Neural progenitor cell (in vitro differentiated cells): ENCODE data around the gene METTL23. TPM values are rescaled to one million over a fixed set of nuclear protein-coding genes. Genes with fewer than 3 reads are reported as not detected.

ENCODE experiments used
- DNase-seq: peaks from one replicate; pipeline ENCODE4 v3.0.0-alpha.2; 2016; ENCODE audit warnings: low spot score
- H2AFZ ChIP-seq: fragments of 200-600 bp; sonication (generic); replicated peaks from 2 replicates; pipeline ENCODE4 v1.6.1; 2016; ENCODE audit warnings: antibody characterized with exemption
- H3F3A ChIP-seq: fragments of 200-600 bp; sonication (generic); 2 replicates; pipeline ENCODE4 v1.6.1; 2016; ENCODE audit warnings: antibody characterized with exemption, low read depth
- H3K27ac ChIP-seq: fragments of 200-600 bp; sonication (generic); 2 replicates; pipeline ENCODE4 v1.5.1; 2016; ENCODE audit warnings: mild to moderate bottlenecking
- H3K27me3 ChIP-seq: fragments of 200-600 bp; sonication (generic); 2 replicates; pipeline ENCODE4 v1.6.1; 2016; ENCODE audit warnings: mild to moderate bottlenecking, moderate library complexity
- H3K36me3 ChIP-seq: fragments of 200-600 bp; sonication (generic); 2 replicates; pipeline ENCODE4 v1.5.1; 2016
- H3K4me1 ChIP-seq: fragments of 200-600 bp; sonication (generic); 2 replicates; pipeline ENCODE4 v1.6.1; 2016; ENCODE audit warnings: mixed run types
- H3K4me2 ChIP-seq: fragments of 200-600 bp; sonication (generic); 2 replicates; pipeline ENCODE4 v1.6.1; 2016
- H3K4me3 ChIP-seq: fragments of 200-600 bp; sonication (generic); 2 replicates; pipeline ENCODE4 v1.5.1; 2016
- H3K79me2 ChIP-seq: fragments of 200-600 bp; sonication (generic); 2 replicates; pipeline ENCODE4 v1.6.1; 2016; ENCODE audit warnings: low read depth
- H3K9ac ChIP-seq: fragments of 200-600 bp; sonication (generic); 2 replicates; pipeline ENCODE4 v1.6.1; 2016
- H3K9me3 ChIP-seq: fragments of 200-600 bp; sonication (generic); 2 replicates; pipeline ENCODE4 v1.5.1; 2016; ENCODE audit warnings: low read depth
- H4K20me1 ChIP-seq: fragments of 200-600 bp; sonication (generic); 2 replicates; pipeline ENCODE4 v1.6.1; 2016; ENCODE audit warnings: low read depth
- H3K27ac Mint-ChIP-seq: 3 replicates; pipeline ENCODE4 v1.8.0; 2021; ENCODE audit warnings: mixed read lengths
- H3K27me3 Mint-ChIP-seq: 2 replicates; pipeline ENCODE4 v1.8.0; 2022; ENCODE audit warnings: low read depth, mild to moderate bottlenecking, inconsistent platforms, moderate library complexity, mixed read lengths; ENCODE audit not compliant: insufficient read depth
- H3K36me3 Mint-ChIP-seq: 3 replicates; pipeline ENCODE4 v1.8.0; 2021; ENCODE audit warnings: mixed read lengths
- H3K4me1 Mint-ChIP-seq: 3 replicates; pipeline ENCODE4 v1.8.0; 2021; ENCODE audit warnings: mixed read lengths
- H3K4me3 Mint-ChIP-seq: 3 replicates; pipeline ENCODE4 v1.8.0; 2021; ENCODE audit warnings: mild to moderate bottlenecking, moderate library complexity, mixed read lengths
- H3K9me3 Mint-ChIP-seq: 3 replicates; pipeline ENCODE4 v1.8.0; 2020; ENCODE audit warnings: mixed read lengths
- EZH2 ChIP-seq: fragments of 200-600 bp; sonication (generic); IDR thresholded peaks from 2 replicates; pipeline ENCODE4 v1.6.1; 2017; ENCODE audit warnings: antibody characterized with exemption, mild to moderate bottlenecking, moderate library complexity
- EZH2phosphoT487 ChIP-seq: fragments of 200-600 bp; sonication (generic); IDR thresholded peaks from 2 replicates; pipeline ENCODE4 v1.6.1; 2017; ENCODE audit warnings: antibody characterized with exemption
- total RNA-seq: library from RNA; depleted of rRNA; stranded (reverse); fragments of >200 nt; gene quantifications from 2 replicates; pipeline ENCODE4 v1.2.3, GENCODE V29; 2015; ENCODE audit warnings: low replicate concordance
- TF ChIP-seq, protein P1 (sequence below): fragments of 200-600 bp; sonication (generic); IDR thresholded peaks from 2 replicates; pipeline ENCODE4 v1.5.1; 2017; ENCODE audit warnings: antibody characterized with exemption, mild to moderate bottlenecking

METTL23 gene
- total RNA-seq, 1 donor from 2014 or later, result 38.1 TPM

DNA sequence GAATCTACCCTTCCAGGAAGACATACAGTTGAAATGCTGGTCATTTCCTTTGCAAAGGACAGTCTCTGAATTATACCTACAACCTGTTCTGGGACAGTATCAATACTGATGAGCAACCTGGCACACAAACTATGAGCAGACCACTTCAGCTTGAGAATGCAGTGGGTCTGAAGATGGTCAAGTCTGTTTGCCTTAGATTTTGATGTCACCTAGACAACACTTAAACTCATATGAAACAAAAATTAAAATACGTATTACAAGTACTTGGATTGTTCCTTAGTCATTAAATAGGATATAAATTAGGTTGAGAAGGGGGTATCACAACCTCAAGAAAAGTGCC is 6.9 kb downstream of the METTL23 start:
- H3K9me3 Mint-ChIP-seq, result no peaks in the 10 kb centered on the region
- peak overlapping the region; percentile 17 for H3K4me3 Mint-ChIP-seq
- no peaks in the 10 kb centered on the region for H3K9me3 ChIP-seq
- peaks cover 80% of the 10 kb centered on the region for H3K79me2 ChIP-seq
- H3K27me3 ChIP-seq, result no peaks in the 10 kb centered on the region
- H3K9ac ChIP-seq, result no peak overlapping the region
- H3K36me3 ChIP-seq, result peaks cover 34% of the 10 kb centered on the region
- H3F3A ChIP-seq, result peaks cover 77% of the 10 kb centered on the region
- peaks cover 8% of the 10 kb centered on the region for H3K27me3 Mint-ChIP-seq
- no peak overlapping the region for H2AFZ ChIP-seq
- no peak for DNase-seq
- H3K4me3 ChIP-seq, result peak overlapping the region; percentile 90
- peak overlapping the region; percentile 3 for H3K27ac ChIP-seq
- peaks cover 37% of the 10 kb centered on the region for H3K4me1 Mint-ChIP-seq
- H3K27ac Mint-ChIP-seq, result no peak overlapping the region
- H4K20me1 ChIP-seq, result peaks cover 46% of the 10 kb centered on the region
- peaks cover 28% of the 10 kb centered on the region for H3K36me3 Mint-ChIP-seq
- TF ChIP-seq, protein P1, sequence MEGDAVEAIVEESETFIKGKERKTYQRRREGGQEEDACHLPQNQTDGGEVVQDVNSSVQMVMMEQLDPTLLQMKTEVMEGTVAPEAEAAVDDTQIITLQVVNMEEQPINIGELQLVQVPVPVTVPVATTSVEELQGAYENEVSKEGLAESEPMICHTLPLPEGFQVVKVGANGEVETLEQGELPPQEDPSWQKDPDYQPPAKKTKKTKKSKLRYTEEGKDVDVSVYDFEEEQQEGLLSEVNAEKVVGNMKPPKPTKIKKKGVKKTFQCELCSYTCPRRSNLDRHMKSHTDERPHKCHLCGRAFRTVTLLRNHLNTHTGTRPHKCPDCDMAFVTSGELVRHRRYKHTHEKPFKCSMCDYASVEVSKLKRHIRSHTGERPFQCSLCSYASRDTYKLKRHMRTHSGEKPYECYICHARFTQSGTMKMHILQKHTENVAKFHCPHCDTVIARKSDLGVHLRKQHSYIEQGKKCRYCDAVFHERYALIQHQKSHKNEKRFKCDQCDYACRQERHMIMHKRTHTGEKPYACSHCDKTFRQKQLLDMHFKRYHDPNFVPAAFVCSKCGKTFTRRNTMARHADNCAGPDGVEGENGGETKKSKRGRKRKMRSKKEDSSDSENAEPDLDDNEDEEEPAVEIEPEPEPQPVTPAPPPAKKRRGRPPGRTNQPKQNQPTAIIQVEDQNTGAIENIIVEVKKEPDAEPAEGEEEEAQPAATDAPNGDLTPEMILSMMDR, result no peak
- TF ChIP-seq EZH2phosphoT487, result no peak
- TF ChIP-seq EZH2, result no peak
- peaks cover 22% of the 10 kb centered on the region for H3K4me1 ChIP-seq
- H3K4me2 ChIP-seq, result peak overlapping the region; percentile 98

DNA sequence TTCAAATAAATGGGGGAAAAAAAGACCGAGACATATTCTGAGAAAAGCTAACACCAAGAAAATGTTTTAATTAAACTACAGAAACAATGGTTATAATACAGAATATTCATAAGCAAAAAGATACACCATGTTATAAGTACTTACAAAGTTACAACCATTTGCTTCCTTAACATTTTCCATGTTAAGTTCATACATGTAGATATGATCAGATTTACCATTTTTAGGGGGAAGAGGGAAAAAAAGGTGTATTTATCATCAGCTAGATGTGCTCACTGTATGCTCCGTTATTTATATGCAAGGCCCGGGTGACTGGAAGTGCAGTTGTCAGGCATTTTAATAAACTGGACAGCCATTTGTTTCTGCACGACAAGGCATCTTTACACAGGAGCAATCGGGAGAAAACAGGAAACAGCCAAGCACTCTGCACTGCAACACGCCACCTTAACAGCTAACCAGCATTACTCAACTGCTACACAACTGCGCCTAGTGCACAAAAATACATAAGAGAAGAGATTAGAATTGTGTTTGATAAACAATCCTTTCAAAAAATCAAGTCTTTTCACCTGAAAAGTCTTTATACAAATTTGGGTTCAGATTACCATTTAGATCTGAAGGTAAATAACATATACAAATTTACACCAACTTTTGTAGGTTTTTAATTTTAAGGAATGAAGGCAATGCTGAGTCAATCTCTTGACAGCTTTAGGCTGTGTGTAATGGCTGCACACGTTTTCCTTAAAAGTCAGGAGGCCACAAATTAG is 7.6 kb downstream of the METTL23 start:
- TF ChIP-seq EZH2 (no peak), EZH2phosphoT487 (no peak)
- TF ChIP-seq, protein P1, result no peak
- Histone ChIP-seq H3K4me2 (peak overlapping the region; percentile 98), H4K20me1 (peaks cover 46% of the 10 kb centered on the region), H3K27ac (peak overlapping the region; percentile 3), H2AFZ (no peak overlapping the region), H3K4me3 (peak overlapping the region; percentile 90), H3K36me3 (peaks cover 34% of the 10 kb centered on the region), H3K4me1 (peaks cover 27% of the 10 kb centered on the region), H3K9me3 (no peaks in the 10 kb centered on the region), H3K79me2 (peaks cover 80% of the 10 kb centered on the region), H3K27me3 (no peaks in the 10 kb centered on the region), H3F3A (peaks cover 75% of the 10 kb centered on the region), H3K9ac (peak overlapping the region; percentile 63)
- DNase-seq, result no peak
- H3K27me3 Mint-ChIP-seq, result peaks cover 4% of the 10 kb centered on the region
- H3K27ac Mint-ChIP-seq, result no peak overlapping the region
- peaks cover 28% of the 10 kb centered on the region for H3K36me3 Mint-ChIP-seq
- no peaks in the 10 kb centered on the region for H3K9me3 Mint-ChIP-seq
- H3K4me3 Mint-ChIP-seq, result peak overlapping the region; percentile 99
- peaks cover 43% of the 10 kb centered on the region for H3K4me1 Mint-ChIP-seq

DNA sequence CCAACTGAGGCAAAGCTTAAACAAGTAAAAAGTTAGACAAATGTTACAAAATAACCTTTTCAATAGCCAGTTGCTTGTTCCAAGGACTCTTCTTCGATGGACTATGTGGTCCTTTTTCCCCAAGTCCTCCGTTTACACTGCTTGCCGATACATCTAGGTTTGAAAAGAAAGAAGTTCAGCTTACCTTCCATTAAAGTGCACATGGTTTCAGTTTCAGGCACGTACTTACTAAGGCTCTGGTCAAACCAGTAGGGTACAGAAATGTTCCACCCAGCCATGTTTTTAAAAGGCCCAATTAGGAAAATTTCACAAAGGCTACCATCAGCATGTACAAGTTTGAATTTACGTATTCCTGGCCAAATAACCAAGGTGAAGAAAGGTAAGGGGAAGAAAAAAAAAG is 8.4 kb downstream of the METTL23 start:
- H3K36me3 Mint-ChIP-seq, result peaks cover 28% of the 10 kb centered on the region
- Histone ChIP-seq H3K4me1 (peaks cover 27% of the 10 kb centered on the region), H3K4me2 (peak overlapping the region; percentile 98), H3K9ac (peak overlapping the region; percentile 63), H3K27me3 (no peaks in the 10 kb centered on the region), H3F3A (peaks cover 69% of the 10 kb centered on the region), H3K79me2 (peaks cover 84% of the 10 kb centered on the region), H2AFZ (no peak overlapping the region), H3K36me3 (peaks cover 34% of the 10 kb centered on the region), H4K20me1 (peaks cover 46% of the 10 kb centered on the region), H3K4me3 (peak overlapping the region; percentile 90), H3K9me3 (no peaks in the 10 kb centered on the region), H3K27ac (no peak overlapping the region)
- DNase-seq, result peak; percentile 16
- H3K4me1 Mint-ChIP-seq, result peaks cover 44% of the 10 kb centered on the region
- H3K27ac Mint-ChIP-seq, result peak overlapping the region; percentile 24
- no peak for TF ChIP-seq EZH2
- TF ChIP-seq, protein P1, result no peak
- no peak for TF ChIP-seq EZH2phosphoT487
- H3K27me3 Mint-ChIP-seq, result peaks cover 4% of the 10 kb centered on the region
- H3K9me3 Mint-ChIP-seq, result no peaks in the 10 kb centered on the region
- H3K4me3 Mint-ChIP-seq, result peak overlapping the region; percentile 99
